Ovary (tissue), 9 donors: ENCODE measurements around the gene TNFSF8. TPM values are rescaled to one million over a fixed set of nuclear protein-coding genes. Genes with fewer than 3 reads are reported as not detected.

Source experiments
- DNase-seq, 5 donors: peaks; one replicate each; pipeline ENCODE4 v3.0.0-alpha.2; 2019 to 2020
- H3K27ac ChIP-seq, 2 donors: fragments of 200-600 bp; one replicate each; pipeline versions ENCODE4 v1.5.1 to v1.8.0; 2019 to 2022
- H3K27me3 ChIP-seq: fragments of 200-600 bp; one replicate; pipeline ENCODE4 v1.8.0; 2022
- H3K36me3 ChIP-seq: fragments of 200-600 bp; sonication (generic); one replicate; pipeline ENCODE4 v1.5.1; 2019
- H3K4me1 ChIP-seq: one replicate; pipeline ENCODE4 v1.8.1; 2013; ENCODE audit warnings: mild to moderate bottlenecking, moderate library complexity; ENCODE audit not compliant: insufficient read depth
- H3K4me3 ChIP-seq: fragments of 200-600 bp; sonication (generic); one replicate; pipeline ENCODE4 v1.5.1; 2017
- H3K9me3 ChIP-seq, 2 donors: fragments of 200-600 bp in 1 of 2; sonication (generic) in 1 of 2; one replicate each; pipeline versions ENCODE4 v1.5.1 to v1.8.1; 2013 to 2019; ENCODE audit warnings: mild to moderate bottlenecking in 1 of 2, moderate library complexity in 1 of 2
- EP300 ChIP-seq: sonication (generic); formaldehyde crosslinking; IDR thresholded peaks from one replicate; pipeline ENCODE4 v1.6.1; 2017; ENCODE audit warnings: antibody characterized with exemption
- POLR2A ChIP-seq: fragments of 450-650 bp; IDR thresholded peaks from one replicate; pipeline ENCODE4 v1.6.1; 2017; ENCODE audit warnings: antibody characterized with exemption, mild to moderate bottlenecking, moderate library complexity
- WGBS, 3 donors: extraction: QIAGEN DNeasy Blood & Tissue Kit in 1 of 3; methylation state at CpG; one replicate each; pipeline versions ENCODE4 v1.1.5 to v1.1.7; 2013 to 2017; 5-methylcytosine and 5-hydroxymethylcytosine counted together
- intact Hi-C, 4 donors: fragments of 100-400 bp; cut with DNase I; formaldehyde crosslinking; loops; one replicate each; pipeline versions ENCODE4 v1.11.0 to v1.15.1; 2022 to 2023
- polyA plus RNA-seq, 2 donors: library from polyadenylated mRNA; stranded (reverse); fragments of 200-250 nt in 1 of 2; fragments of 350-450 nt in 1 of 2; fragmentation: Illumina TruSeq in 1 of 2; extraction: RNeasy Lipid Tissue Mini Kit (QIAGEN cat#74804) in 1 of 2; gene quantifications; one replicate each; pipeline ENCODE4 v1.2.3, GENCODE V29; 2013 to 2014
- total RNA-seq, 7 donors: library from RNA; depleted of rRNA in 2 of 7; stranded (reverse); fragments of >200 nt in 2 of 7; fragmentation: NEBNext Ultra II Directional in 3 of 7; extraction: Animal tissue kit (Norgen Biotek cat#: 25700) in 3 of 7; gene quantifications; one replicate each; pipeline versions ENCODE4 v1.1.0 to v1.2.4, GENCODE V29; 2016 to 2023
- TF ChIP-seq, protein P1 (sequence below), 3 donors: fragments of 450-650 bp in 2 of 3; fragments of 200-600 bp in 1 of 3; IDR thresholded peaks; one replicate each; pipeline versions ENCODE4 v1.5.1 to v1.8.0; 2016 to 2022; ENCODE audit warnings: antibody characterized with exemption in 3 of 3, mild to moderate bottlenecking in 1 of 3
- donor health status: DM: no; HTN: no; CAD: no; lungs with moderate emphysema.
- donor health status: DM: no; HTN: no; CAD: no.
- donor health status: Bipolar disorder and iron deficiency.
- donor health status: DM: yes; HTN: yes; CAD: no.
- donor health status: DM: no; HTN: no; CAD: no.
- donor health status: DM: yes; HTN: yes; CAD: no.

The TNFSF8 gene
- total and polyA plus RNA-seq, 9 donors, result 0.38 to 5.2 (median 1.0) TPM

DNA sequence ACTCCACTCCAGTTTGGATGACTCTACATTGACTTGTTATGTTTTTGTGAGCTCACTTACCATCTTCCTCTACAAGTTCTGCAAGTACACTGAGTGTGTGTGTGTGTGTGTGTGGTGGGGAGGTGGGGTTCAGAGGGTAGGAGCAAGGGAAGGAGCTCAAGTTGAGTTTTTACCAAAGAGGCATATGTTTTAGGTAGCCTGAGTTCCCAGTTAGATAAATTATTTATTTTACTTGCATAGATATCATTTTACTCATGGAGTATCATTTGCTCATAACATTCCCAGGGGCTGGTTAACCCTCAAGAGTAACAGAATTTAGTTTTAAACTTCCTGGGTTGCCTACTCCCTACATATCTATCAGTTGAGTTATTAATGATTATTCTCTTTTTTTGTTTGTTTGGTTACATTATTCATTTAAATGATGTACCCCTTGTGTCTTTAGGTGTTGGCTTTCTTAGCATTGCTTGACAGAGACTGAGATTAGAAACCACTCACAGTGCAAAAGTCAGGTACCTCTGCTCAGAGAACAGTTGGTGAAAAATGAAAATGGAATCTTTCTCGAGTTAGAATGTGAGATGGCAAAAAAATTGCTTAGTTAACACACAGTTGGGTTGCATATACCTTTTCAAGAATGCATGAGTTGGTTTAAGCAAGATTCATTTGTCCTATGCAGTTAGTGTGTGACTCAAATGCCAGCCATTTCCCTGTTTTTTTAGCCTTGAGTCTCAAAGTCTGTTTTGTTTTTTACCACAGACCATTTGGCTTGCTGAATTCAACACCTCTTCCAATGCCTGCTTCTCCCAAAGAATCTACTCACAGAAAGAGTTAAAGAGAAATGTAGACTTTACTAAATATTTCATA is 29.2 kb downstream of the TNFSF8 start:
- DNase-seq, result no peak
- intact Hi-C loops, result loop anchor here in 1 of 4 donors (10.0 kb wide), 1 partner anchor 156 kb away; no protein-coding TSS in a partner anchor
- TF ChIP-seq POLR2A (no peak), EP300 (no peak)
- TF ChIP-seq, protein P1, sequence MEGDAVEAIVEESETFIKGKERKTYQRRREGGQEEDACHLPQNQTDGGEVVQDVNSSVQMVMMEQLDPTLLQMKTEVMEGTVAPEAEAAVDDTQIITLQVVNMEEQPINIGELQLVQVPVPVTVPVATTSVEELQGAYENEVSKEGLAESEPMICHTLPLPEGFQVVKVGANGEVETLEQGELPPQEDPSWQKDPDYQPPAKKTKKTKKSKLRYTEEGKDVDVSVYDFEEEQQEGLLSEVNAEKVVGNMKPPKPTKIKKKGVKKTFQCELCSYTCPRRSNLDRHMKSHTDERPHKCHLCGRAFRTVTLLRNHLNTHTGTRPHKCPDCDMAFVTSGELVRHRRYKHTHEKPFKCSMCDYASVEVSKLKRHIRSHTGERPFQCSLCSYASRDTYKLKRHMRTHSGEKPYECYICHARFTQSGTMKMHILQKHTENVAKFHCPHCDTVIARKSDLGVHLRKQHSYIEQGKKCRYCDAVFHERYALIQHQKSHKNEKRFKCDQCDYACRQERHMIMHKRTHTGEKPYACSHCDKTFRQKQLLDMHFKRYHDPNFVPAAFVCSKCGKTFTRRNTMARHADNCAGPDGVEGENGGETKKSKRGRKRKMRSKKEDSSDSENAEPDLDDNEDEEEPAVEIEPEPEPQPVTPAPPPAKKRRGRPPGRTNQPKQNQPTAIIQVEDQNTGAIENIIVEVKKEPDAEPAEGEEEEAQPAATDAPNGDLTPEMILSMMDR (IDR thresholded peaks at IDR 0.05), result no peak
- H3K27me3 ChIP-seq, result no peaks in the 10 kb centered on the region
- H3K4me1 ChIP-seq, result no peaks in the 10 kb centered on the region
- no peaks in the 10 kb centered on the region for H3K9me3 ChIP-seq
- H3K27ac ChIP-seq, result no peak overlapping the region
- H3K36me3 ChIP-seq, result no peaks in the 10 kb centered on the region
- H3K4me3 ChIP-seq, result no peak overlapping the region
- 57 to 66% (median 64%) methylated on average over 1 of the region's 1 CpG for WGBS, 3 donors

DNA sequence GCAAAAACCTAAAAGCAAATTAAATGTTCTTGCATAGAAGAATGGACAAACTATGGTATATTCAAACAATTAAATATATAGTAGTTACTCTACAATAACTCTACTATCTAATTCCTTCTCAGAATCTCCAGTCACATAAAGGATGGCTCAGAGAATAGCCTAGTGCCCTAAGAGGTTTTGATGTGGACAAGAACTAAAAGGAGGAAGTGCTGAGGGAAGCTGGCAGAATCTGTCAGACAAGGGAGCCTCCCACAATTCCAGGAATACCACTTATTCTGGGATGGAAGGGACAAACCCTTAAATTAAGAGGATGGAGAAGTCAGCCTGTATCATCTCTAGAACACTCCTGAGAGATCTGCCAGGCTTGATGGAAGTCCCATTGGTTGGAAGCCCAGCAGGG is 30.4 kb downstream of the TNFSF8 start:
- Histone ChIP-seq H3K4me3 (no peak overlapping the region), H3K27me3 (no peaks in the 10 kb centered on the region), H3K27ac (no peak overlapping the region), H3K36me3 (no peaks in the 10 kb centered on the region), H3K9me3 (no peaks in the 10 kb centered on the region), H3K4me1 (no peaks in the 10 kb centered on the region)
- TF ChIP-seq EP300, result no peak
- TF ChIP-seq POLR2A, result no peak
- TF ChIP-seq, protein P1 (IDR thresholded peaks at IDR 0.05), result no peak
- no peak for DNase-seq
- intact Hi-C loops, result loop anchor here in 1 of 4 donors (10.0 kb wide), 1 partner anchor 155 kb away; no protein-coding TSS in a partner anchor

DNA sequence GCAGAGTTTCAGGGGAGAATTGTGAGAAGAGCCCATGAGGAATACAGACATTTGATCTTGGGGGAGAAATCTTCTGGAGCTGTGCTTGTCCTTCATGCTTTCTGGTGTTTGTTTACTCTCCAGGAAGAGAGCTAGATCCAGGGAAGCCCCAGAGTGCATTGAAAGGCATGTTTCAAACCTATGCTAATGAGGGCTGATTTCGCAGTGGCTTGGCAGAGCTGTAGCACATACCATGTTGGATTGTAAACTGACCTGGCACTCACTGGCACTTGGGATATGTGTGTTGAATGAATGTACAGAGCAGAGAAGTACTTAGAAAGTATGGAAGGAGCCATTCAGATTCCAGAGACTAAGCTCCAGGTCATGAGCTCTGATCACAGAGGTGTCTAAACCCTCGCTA is 30.9 kb downstream of the TNFSF8 start:
- intact Hi-C loops, result no loop called here
- no peak for DNase-seq
- no peaks in the 10 kb centered on the region for H3K36me3 ChIP-seq
- H3K4me3 ChIP-seq, result no peak overlapping the region
- TF ChIP-seq, protein P1 (IDR thresholded peaks at IDR 0.05), result no peak
- no peak for TF ChIP-seq EP300
- TF ChIP-seq POLR2A, result no peak
- no peaks in the 10 kb centered on the region for H3K27me3 ChIP-seq
- 75 to 93% (median 92%) methylated on average over 2 of the region's 2 CpGs for WGBS, 3 donors
- no peaks in the 10 kb centered on the region for H3K9me3 ChIP-seq
- H3K27ac ChIP-seq, result no peak overlapping the region
- H3K4me1 ChIP-seq, result no peaks in the 10 kb centered on the region

DNA sequence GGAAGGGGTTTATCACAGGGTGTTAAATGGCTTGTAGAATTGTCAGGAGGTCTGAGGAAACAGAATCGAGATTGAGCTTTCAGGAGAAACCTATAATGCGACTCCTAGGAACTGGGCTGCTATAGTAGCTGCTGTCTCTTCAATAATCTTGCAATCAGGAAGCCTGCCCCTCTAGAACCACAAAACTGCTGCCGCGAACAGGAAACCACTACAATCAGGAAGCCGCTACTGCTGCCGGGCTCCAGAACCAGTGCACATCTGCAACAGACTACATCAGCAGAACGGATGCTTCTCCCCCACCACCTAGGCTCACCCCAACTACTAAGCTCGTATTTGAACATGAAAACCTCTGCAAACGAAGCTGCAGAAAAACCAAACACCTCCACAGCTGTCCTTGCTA is 31.6 kb downstream of the TNFSF8 start:
- WGBS, 3 donors, result 67 to 76% (median 74%) methylated on average over 9 of the region's 9 CpGs
- intact Hi-C loops, result no loop called here
- TF ChIP-seq, protein P1 (IDR thresholded peaks at IDR 0.05), result no peak
- TF ChIP-seq EP300 (no peak), POLR2A (no peak)
- Histone ChIP-seq H3K36me3 (no peaks in the 10 kb centered on the region), H3K4me1 (no peaks in the 10 kb centered on the region), H3K27me3 (no peaks in the 10 kb centered on the region), H3K9me3 (no peaks in the 10 kb centered on the region), H3K4me3 (no peak overlapping the region), H3K27ac (no peak overlapping the region)
- DNase-seq, result no peak
